GM19238 (cell line): ENCODE measurements around the gene LACTB.
A peak's percentile ranks its signal among the peaks of the same experiment; 100 is the strongest.
"Not testable (repeated sequence)": the region's sequence is repeated elsewhere in the genome, so short reads cannot be mapped to it uniquely, and the experiment has no call there.

Source experiments
- DNase-seq: peaks from one replicate; pipeline ENCODE4 v3.0.0; 2011; ENCODE audit warnings: low spot score; ENCODE audit not compliant: insufficient read length

Gene LACTB

DNA sequence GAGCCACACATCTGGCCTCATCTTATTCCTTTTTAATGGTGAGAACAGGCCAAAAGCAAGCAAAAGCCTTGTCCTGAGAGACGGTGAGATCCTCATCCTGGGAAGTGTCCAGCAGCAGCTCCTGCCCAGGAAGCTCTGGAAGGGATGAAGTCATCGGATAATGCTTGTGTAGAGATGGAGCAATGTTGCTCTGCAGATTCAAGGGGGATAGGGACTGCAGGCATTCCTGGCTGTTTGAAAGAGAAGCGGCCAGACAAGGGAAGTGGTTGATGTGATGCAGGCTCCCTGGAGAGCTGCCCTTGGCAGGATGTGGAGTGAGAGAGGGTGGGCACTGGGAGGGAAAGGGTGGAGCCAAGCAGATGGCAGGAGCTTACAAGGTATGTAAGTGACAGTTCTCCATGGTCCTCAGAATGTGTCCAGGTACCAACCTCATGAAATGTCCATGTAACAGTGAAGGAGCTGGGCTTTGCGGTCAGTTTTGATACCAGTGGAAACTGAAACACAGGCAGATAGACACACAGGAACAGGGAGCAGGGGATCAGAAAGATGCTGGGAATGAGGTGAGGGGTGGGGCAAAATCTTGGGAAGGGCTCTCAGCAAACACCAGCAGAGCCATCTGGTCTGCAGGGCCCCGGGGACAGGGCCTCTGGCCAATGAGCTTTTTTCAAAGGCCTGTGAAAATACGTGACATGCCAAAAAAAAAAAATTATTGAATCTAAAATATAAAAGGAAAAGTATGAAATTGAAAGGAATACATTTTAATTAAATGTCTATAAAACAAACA is 32.2 kb upstream of the LACTB start:
- DNase-seq: no peak

GRCh38 chr15:63090472-63090871 is 31.2 kb upstream of the LACTB start:
- no peak for DNase-seq

GRCh38 chr15:63090887-63091286 is 30.8 kb upstream of the LACTB start:
- DNase-seq: no peak

- no peak for DNase-seq
These were observed 29.8 kb upstream of the LACTB start for GRCh38 chr15:63091679-63092446.

DNA sequence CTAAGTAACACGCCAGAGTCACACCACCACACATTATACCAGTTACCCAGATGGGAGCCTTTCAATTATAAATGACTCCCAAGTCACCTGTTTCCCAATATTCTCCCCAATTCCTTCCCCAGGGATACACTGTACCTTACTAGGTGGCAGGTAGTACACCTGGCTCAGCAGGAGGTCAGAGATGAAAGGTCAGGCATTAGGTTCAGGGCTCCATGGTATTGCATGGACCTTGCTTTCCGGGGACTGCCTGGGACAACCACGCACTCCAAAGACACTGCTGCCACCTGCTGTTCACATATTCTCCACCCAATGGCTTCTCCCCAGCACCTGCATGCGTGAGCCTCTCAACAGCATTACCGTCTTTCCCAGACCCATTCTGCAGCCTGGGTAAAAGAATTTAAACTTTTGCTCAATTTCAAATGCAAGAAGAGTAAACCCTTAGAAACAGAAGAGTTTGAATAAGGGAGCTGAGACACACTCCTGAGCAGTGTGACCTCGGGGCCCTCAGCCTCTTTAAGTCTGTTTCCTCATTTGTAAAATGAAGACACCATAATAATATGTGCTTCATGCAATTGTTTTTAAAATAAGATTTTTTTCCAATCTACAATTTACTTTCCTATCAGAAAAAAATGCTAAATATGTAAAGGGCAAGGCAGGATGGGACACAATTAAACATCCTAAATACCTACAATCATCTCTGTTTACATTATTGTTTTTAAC is 28.0 kb upstream of the LACTB start:
- peak; percentile 64 for DNase-seq

DNA sequence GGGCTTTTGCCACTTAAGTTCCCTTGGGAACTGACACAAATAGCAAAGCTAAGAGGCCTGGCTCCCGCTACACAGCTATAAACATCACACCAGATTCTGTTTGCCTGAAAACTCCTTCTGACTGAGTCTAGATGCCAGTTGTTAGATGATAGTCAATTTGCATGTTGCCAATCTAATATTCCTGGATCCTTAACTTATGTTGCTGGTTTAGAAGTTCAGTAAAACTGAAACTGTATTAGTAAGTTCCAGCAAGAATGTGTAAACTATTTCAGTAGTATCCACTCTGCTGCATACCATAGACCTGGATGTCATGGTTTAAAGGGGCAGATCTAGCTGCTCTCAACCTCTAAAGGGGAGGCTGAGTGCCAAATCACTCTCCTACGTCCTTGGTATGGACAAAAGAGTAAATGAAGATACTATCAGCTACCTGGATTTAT is 27.1 kb upstream of the LACTB start:
- no peak for DNase-seq

GRCh38 chr15:63096178-63096577 is 25.5 kb upstream of the LACTB start:
- DNase-seq: no peak

- not testable (repeated sequence) for DNase-seq
These were observed 22.8 kb upstream of the LACTB start for GRCh38 chr15:63098901-63099300.

- DNase-seq: not testable (repeated sequence)
These were observed 22.1 kb upstream of the LACTB start for GRCh38 chr15:63099581-63099980.

DNA sequence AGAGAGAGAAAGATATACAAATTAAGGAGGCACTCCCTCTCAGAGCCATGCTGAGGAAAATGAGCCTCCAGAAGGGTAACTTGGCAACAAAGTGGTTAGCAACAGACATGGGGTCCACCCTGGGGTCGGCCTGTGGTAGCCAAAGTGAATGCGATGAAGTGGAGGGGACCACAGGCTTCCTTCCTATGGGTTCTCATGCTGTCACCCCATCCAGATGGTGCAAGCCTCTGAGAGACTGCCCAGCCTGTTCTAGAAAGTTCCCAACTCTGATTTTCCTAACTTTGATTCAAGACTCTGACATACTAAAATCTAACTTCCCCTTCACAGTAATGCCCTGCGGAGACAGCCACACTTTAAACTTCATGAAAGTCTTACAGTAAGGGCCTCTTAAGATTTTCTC is 18.2 kb upstream of the LACTB start:
- no peak for DNase-seq

- DNase-seq: no peak
These were observed 16.9 kb upstream of the LACTB start for GRCh38 chr15:63104727-63105126.

- DNase-seq: not testable (repeated sequence)
These were observed 16.3 kb upstream of the LACTB start for GRCh38 chr15:63105354-63105753.

- DNase-seq: no peak
These were observed 13.6 kb upstream of the LACTB start for GRCh38 chr15:63107895-63108546.

GRCh38 chr15:63109498-63109897 is 12.2 kb upstream of the LACTB start:
- no peak for DNase-seq

DNA sequence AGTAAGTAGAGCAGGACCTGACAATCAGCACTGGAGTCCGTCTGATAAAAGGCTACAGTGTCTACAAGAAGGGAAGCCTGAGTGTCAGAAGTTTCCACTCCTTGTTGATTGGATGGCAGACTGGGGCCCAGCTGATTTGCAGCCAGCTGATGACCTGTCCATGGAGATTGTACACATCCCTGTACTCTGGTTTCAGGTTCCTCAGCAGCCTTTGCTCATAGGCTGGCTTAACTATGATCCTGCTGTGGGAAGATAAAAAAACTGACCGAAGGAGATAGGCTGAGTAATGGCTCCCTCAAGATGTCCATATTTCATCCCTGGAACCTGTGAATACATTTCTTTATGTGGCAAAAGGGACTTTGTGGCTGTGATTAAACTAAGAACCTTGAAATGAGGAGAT is 11.7 kb upstream of the LACTB start:
- DNase-seq: no peak

GRCh38 chr15:63110428-63111026 is 11.1 kb upstream of the LACTB start:
- no peak for DNase-seq

DNA sequence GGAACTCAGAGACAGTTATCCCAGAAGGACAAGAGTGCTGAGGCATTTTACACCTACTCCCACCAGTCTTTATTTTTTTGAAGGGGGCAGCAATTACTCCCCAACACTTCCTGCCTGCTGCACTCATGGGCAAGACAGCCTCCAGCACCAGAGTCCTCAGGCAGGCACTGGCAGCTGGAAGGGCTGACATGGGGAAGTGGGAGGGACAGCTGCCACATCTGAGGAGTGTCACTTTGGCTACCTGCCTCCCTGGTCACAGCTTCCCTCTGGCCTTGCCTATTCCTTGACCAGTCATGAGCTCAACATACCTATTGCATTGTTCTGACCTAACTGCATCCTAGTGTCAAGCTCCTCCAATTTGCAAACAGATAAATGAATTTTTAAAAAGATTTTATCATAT is 10.2 kb upstream of the LACTB start:
- no peak for DNase-seq

- DNase-seq: no peak
These were observed 8.8 kb upstream of the LACTB start for GRCh38 chr15:63112871-63113270.

DNA sequence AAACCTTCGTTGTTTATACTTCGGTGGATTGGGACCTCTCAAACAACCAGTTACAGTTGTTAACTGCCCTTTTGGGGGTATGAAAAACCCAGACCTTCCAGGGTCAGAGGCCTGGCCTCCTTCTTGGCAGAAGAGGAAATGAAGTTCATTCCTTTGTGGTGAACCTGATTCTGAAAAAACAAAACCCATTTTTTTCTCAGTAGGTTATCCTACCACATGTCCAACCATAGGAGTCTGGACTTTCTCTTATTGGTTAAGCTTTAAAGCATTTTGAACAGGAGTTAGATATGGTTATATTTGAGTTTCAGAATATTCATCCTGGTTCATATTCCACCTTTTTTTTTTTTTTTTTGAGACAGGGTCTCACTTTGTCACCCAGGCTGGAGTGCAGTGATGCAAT is 7.2 kb upstream of the LACTB start:
- DNase-seq: no peak

GRCh38 chr15:63118854-63119253 is 2.8 kb upstream of the LACTB start:
- no peak for DNase-seq
